ENCODE results near the gene DSP.

Gene DSP

DNA sequence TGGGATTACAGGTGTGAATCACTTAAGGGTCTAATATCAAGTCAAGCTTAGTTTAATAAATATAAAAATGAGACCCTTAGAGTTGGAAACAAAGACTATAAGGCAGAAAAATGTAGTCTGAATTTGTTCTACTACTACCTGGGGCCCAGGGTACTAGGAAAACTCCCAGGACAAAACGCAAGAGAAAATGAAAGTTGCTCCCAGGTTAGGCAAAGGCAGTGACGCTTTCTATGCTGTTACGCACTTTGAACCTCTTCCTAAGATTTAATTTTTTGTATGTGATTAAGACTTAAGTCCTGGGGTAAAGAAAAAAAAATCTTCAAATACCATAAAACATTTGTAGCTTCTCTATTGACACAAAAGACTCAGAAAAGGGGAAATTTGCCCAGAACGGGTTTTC lies 17.3 kb downstream of the DSP start:
- Mint-ChIP-seq H3K4me3 (no peak overlapping the region), H3K36me3 (no peaks in the 10 kb centered on the region), H3K9me3 (no peaks in the 10 kb centered on the region), H3K27ac (no peak overlapping the region), H3K27me3 (peaks cover 15% of the 10 kb centered on the region), H3K4me1 (no peaks in the 10 kb centered on the region)
- no peak for DNase-seq (ENCODE audit: low spot score in 2 of 2)
- ATAC-seq (ENCODE audit: low read depth), result no peak

DNA sequence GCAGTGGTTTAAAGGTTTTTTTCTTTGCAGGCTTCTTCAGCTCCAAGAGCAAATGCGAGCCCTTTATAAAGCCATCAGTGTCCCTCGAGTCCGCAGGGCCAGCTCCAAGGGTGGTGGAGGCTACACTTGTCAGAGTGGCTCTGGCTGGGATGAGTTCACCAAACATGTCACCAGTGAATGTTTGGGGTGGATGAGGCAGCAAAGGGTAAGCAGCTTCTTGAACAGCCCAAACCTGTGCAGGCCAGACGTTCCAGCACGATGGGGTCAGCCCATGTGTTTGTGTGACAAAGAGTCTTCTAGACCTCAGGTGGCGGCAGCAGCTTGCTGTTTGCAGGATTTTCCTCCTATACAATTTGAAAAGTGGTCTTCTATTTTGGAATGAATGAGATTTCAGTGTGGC lies 17.7 kb downstream of the DSP start:
- no peaks in the 10 kb centered on the region for H3K4me1 Mint-ChIP-seq
- peaks cover 13% of the 10 kb centered on the region for H3K27me3 Mint-ChIP-seq
- ATAC-seq (ENCODE audit: low read depth) (no peak), DNase-seq (ENCODE audit: low spot score in 2 of 2) (no peak)
- no peak overlapping the region for H3K27ac Mint-ChIP-seq
- no peaks in the 10 kb centered on the region for H3K36me3 Mint-ChIP-seq
- no peak overlapping the region for H3K4me3 Mint-ChIP-seq
- H3K9me3 Mint-ChIP-seq, result no peaks in the 10 kb centered on the region

DNA sequence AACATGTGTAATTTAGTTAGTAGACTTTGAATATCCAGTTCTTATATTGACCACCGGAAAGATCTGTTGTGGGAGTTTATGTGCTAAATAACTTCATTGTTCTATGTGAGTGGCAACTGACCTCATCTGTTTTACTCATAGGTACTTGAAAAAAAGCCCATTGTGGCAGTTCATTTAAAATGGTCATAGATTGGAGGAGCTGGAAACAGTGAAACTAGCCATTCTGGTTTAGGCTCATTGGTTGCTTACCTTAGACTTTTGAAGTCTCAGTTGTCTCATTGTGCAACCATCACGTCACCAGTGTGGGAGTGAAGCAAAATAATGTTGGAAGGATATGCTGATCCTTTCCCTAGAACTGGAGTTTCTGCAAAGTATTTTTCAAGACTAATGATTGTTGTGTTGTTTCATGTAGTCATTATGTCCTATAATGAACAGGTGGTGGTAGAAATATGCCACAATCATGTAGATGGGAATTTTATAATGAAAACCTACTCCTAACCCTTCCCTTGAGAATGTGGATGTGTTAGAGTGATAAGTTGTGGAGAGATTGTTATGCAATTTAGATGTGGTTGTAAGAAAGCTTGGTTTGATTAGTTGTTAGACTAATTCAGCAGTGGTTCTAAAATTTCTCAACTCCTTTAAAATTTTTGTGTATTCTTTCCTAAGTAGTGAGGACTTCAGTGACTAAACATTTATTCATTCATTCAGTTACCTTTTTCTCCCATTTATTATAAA lies 18.3 kb downstream of the DSP start:
- Mint-ChIP-seq H3K27me3 (peaks cover 13% of the 10 kb centered on the region), H3K4me1 (no peaks in the 10 kb centered on the region), H3K9me3 (no peaks in the 10 kb centered on the region), H3K36me3 (no peaks in the 10 kb centered on the region), H3K4me3 (no peak overlapping the region), H3K27ac (no peak overlapping the region)
- DNase-seq (ENCODE audit: low spot score in 2 of 2) (no peak), ATAC-seq (ENCODE audit: low read depth) (no peak)

DNA sequence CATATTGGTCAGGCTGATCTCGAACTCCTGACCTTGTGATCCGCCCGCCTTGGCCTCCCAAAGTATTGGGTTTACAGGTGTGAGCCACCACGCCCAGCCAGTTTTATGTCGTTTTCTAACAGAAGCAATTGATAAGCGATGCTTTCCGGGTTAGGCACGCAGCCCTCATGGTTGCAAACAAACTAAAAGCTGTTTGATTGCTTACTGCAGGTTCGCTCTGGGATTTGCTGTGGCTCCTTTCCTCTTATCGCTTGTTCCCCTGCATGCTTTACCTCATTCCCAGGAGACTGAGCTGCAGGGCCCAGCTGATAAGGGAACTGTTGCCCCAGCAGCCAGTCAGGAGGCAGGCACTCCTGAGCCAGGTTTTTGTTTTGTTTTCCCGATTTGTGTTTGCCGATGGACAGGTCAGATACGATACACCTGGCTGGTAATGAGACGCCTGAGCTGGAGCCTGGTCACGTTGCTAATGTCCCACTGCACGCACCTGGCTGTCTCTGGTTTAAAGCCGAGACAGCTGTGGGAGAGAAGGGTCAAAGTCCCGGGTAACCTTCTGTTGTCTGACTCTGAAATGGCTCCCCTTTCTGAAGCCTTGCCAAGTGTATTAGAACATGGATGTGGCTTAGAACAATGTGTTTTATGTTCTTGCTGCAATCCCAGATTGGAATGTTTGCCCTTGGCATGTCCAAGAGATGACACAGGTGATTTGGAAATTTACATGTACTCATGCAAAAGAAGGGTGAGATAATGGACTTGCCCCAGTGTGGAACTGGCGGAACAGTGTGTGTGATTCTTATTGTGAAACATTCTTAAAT lies 19.9 kb downstream of the DSP start:
- Mint-ChIP-seq H3K36me3 (no peaks in the 10 kb centered on the region), H3K9me3 (no peaks in the 10 kb centered on the region), H3K27ac (no peak overlapping the region), H3K4me3 (no peak overlapping the region), H3K27me3 (peaks cover 13% of the 10 kb centered on the region), H3K4me1 (no peaks in the 10 kb centered on the region)
- no peak for ATAC-seq (ENCODE audit: low read depth)
- no peak for DNase-seq (ENCODE audit: low spot score in 2 of 2)

DNA sequence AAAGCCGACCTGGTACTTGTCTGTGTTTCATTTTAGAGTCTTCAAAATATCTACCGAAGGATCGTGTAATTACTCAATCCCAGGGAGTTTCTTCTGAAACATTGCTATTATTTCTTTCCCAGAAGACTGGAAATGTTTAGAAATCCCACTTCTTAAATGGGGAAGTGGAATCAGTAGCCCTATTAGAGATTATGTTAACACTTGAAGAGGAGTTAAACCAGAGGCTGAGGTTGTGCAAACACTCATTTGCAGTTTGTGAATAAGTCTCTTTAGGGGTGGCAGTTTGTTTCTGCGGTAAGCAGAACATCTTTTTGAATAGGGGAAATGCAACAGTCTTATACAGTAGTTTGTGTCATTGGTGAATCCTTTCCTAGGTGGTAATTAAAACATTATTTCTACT lies 21.3 kb downstream of the DSP start:
- H3K4me3 Mint-ChIP-seq, result no peak overlapping the region
- ATAC-seq (ENCODE audit: low read depth), result no peak
- H3K27me3 Mint-ChIP-seq, result peaks cover 13% of the 10 kb centered on the region
- no peaks in the 10 kb centered on the region for H3K9me3 Mint-ChIP-seq
- no peak overlapping the region for H3K27ac Mint-ChIP-seq
- no peak for DNase-seq (ENCODE audit: low spot score in 2 of 2)
- no peaks in the 10 kb centered on the region for H3K36me3 Mint-ChIP-seq
- H3K4me1 Mint-ChIP-seq, result no peaks in the 10 kb centered on the region

DNA sequence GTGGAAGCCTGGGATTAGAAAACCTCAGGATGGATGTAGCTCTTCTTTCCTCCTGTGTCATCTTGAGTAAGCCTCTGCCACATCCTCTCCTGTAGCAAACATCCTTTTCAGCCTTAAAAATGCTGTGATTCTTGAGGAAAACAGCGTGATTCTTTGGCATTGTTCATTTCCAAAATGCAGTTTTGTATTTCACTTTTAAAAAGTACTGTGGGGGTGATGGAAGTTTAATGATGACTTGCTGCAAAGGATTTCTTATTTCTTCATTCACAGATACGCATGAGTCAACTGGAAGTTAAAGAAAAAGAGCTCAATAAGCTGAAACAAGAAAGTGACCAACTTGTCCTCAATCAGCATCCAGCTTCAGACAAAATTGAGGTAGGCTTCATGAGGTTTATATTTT lies 24.6 kb downstream of the DSP start:
- H3K9me3 Mint-ChIP-seq, result no peaks in the 10 kb centered on the region
- H3K27ac Mint-ChIP-seq, result no peak overlapping the region
- no peak for DNase-seq (ENCODE audit: low spot score in 2 of 2)
- no peaks in the 10 kb centered on the region for H3K36me3 Mint-ChIP-seq
- no peaks in the 10 kb centered on the region for H3K4me1 Mint-ChIP-seq
- peaks cover 14% of the 10 kb centered on the region for H3K27me3 Mint-ChIP-seq
- H3K4me3 Mint-ChIP-seq, result no peak overlapping the region
- no peak for ATAC-seq (ENCODE audit: low read depth)

DNA sequence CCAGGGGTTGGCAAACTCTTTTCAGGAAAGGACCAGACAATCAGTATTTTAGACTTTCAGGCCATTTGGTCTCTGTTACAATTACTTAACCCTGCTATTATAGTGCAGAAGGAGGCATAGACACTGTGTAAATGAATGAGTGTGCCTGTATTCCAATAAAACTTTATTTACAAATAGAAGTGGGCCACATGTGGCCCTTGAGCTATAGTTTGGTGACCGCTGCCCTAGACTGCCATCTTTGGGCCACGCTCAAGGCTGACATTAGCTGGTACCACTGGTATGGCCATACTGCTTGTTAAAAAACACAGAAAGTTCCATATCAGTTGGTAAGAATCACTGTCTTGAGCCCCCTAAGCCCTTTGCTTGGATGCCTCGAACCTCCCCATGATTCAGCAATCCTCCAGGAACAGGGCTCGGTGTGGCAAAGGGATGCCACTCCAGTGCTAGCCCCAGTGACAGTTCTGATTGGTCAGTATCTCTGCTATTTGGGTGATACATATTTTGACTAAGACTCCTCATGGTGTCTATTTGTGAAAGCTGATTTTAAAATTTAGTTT lies 25.2 kb downstream of the DSP start:
- no peak for DNase-seq (ENCODE audit: low spot score in 2 of 2)
- no peak for ATAC-seq (ENCODE audit: low read depth)
- no peaks in the 10 kb centered on the region for H3K4me1 Mint-ChIP-seq
- no peaks in the 10 kb centered on the region for H3K36me3 Mint-ChIP-seq
- H3K27ac Mint-ChIP-seq, result no peak overlapping the region
- H3K27me3 Mint-ChIP-seq, result peaks cover 11% of the 10 kb centered on the region
- no peaks in the 10 kb centered on the region for H3K9me3 Mint-ChIP-seq
- H3K4me3 Mint-ChIP-seq, result no peak overlapping the region

DNA sequence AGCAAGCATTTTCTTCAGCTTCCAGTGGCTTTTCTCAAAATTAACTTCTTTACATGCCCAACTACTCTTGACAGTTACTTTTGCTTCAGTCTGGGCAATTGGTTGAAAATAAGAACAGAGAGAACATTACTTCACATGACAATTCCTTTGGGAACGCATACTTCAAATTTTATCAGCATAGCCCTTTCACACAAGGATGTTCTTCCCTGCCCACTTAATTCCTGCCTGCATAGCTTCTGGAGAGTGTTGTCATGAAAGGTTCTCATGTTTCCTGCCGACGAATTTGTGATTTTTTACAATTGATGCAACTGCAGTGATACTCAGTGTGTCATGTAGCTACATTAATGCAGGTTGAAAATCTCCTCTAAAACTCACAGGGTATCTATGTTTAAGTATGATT lies 26.6 kb downstream of the DSP start:
- Mint-ChIP-seq H3K4me3 (no peak overlapping the region), H3K27ac (no peak overlapping the region), H3K4me1 (no peaks in the 10 kb centered on the region), H3K36me3 (no peaks in the 10 kb centered on the region), H3K27me3 (peaks cover 10% of the 10 kb centered on the region), H3K9me3 (no peaks in the 10 kb centered on the region)
- ATAC-seq (ENCODE audit: low read depth) (no peak), DNase-seq (ENCODE audit: low spot score in 2 of 2) (no peak)

DNA sequence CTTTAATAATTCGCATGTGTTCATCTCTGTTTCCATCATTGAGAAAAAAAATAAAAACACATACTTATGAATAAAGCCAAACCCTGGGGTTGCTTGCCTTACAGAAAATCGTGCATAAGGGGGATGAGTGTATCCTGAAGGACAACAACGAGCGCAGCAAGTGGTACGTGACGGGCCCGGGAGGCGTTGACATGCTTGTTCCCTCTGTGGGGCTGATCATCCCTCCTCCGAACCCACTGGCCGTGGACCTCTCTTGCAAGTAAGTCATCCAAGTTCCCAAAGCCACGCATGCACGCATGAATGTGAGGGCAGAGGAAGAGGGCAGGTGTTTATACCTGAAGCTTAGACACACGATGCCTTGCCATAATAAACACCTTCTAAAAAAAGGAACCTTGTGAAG lies 27.6 kb downstream of the DSP start:
- no peaks in the 10 kb centered on the region for H3K36me3 Mint-ChIP-seq
- H3K4me3 Mint-ChIP-seq, result no peak overlapping the region

DNA sequence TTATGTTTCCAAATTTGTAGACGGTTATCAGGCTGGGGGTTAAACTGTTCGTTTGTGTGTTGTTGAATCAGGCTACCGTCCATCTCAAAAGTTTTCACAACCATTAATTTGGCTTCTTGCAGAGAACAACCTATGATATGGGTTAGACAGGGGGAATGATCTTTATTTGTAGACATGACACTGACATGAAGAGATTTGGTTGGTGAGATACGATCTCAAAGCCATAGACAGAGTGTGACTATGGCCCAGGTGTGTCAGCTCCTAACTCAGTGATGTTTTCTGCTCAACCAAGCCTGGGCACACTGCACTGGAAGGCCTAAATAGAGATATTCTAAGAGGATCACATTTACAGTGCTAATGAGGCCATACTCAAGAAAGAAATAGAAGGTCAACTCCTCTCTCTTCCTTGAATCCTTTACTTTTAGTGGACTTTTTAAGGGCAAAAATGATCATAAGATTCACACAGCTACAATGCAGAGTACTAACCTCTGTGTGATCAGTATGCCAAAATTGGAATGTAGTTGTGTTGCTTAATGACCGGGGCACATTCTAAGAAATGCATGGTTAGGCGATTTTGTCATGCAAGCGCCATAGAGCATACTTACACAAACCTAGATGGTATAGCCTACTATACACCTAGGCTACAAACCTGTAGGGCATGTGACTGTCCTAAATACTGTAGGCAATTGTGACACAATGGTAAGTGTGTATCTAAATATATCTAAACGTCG lies 30.9 kb downstream of the DSP start:
- H3K4me1 Mint-ChIP-seq, result no peaks in the 10 kb centered on the region
- H3K9me3 Mint-ChIP-seq, result no peaks in the 10 kb centered on the region
- H3K27ac Mint-ChIP-seq, result no peak overlapping the region
- no peak for ATAC-seq (ENCODE audit: low read depth)
- H3K4me3 Mint-ChIP-seq, result no peak overlapping the region
- H3K27me3 Mint-ChIP-seq, result peaks cover 3% of the 10 kb centered on the region
- H3K36me3 Mint-ChIP-seq, result no peaks in the 10 kb centered on the region
- DNase-seq (ENCODE audit: low spot score in 2 of 2), result no peak

More for the DNA sequence above, 27.6 kb downstream of the DSP start:
- no peaks in the 10 kb centered on the region for H3K4me1 Mint-ChIP-seq
- no peaks in the 10 kb centered on the region for H3K9me3 Mint-ChIP-seq
- H3K27ac Mint-ChIP-seq, result no peak overlapping the region
- DNase-seq (ENCODE audit: low spot score in 2 of 2) (no peak), ATAC-seq (ENCODE audit: low read depth) (no peak)
- H3K27me3 Mint-ChIP-seq, result peaks cover 5% of the 10 kb centered on the region

DNA sequence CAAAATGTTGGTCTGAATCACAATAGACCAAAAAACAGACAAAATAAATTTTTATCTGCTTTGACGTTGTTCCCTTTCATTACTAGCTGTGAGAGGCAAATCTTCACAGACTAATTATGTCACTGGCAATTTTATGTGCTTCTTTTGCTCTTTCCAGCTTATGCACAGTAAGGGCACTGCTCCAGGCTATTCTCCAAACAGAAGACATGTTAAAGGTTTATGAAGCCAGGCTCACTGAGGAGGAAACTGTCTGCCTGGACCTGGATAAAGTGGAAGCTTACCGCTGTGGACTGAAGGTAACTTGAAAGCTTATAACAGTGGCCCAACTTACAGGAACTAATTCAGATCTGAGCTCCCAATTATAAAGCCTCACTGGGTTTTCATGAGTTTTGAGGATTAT lies 33.0 kb downstream of the DSP start:
- peaks cover 5% of the 10 kb centered on the region for H3K27me3 Mint-ChIP-seq

DNA sequence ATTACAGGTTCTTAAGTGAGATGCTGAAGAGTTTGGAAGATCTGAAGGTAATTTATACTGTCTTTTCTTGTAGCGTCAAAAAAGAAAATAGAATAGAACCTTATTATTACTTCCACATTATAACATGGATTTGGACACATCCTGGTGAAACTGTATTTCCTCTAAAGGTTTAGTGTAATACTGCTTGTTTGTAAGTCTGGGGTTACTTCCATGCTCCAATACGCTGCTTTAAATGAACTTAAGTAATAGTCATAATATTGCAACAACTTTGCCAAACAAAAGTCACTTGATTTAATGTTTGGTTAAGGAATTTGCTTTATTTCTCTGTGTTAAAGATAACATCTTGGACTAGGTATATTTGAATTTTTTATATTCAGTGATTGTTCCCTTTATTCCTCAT lies 37.0 kb downstream of the DSP start:
- DNase-seq (ENCODE audit: low spot score in 2 of 2) (no peak), ATAC-seq (ENCODE audit: low read depth) (no peak)
- Mint-ChIP-seq H3K27me3 (peaks cover 2% of the 10 kb centered on the region), H3K27ac (no peak overlapping the region), H3K9me3 (no peaks in the 10 kb centered on the region), H3K4me3 (no peak overlapping the region), H3K4me1 (no peaks in the 10 kb centered on the region), H3K36me3 (peaks cover 2% of the 10 kb centered on the region)

More for the DNA sequence above, 33.0 kb downstream of the DSP start:
- no peaks in the 10 kb centered on the region for H3K9me3 Mint-ChIP-seq
- no peak overlapping the region for H3K4me3 Mint-ChIP-seq
- ATAC-seq (ENCODE audit: low read depth) (no peak), DNase-seq (ENCODE audit: low spot score in 2 of 2) (no peak)
- H3K27ac Mint-ChIP-seq, result no peak overlapping the region
- H3K36me3 Mint-ChIP-seq, result no peaks in the 10 kb centered on the region
- no peaks in the 10 kb centered on the region for H3K4me1 Mint-ChIP-seq

DNA sequence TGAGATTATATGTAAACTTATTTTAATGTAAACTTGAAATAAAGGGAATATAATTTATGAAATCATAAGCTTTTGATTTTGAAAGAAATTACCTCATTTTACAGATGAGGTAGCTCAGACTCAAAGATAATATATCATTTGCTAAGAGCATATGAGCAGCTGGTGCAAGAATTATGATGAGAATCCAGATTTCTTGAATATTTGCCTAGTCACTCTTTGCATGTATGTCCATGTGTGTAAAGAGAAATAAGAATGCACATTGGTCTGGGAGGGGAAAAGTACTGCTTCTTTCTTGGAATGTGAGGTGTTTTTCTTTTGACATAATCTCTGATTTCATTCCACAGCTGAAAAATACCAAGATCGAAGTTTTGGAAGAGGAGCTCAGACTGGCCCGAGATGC lies 37.5 kb downstream of the DSP start:
- DNase-seq (ENCODE audit: low spot score in 2 of 2), result no peak
- Mint-ChIP-seq H3K4me1 (no peaks in the 10 kb centered on the region), H3K27me3 (peaks cover 2% of the 10 kb centered on the region), H3K36me3 (peaks cover 2% of the 10 kb centered on the region), H3K9me3 (no peaks in the 10 kb centered on the region), H3K27ac (no peak overlapping the region), H3K4me3 (no peak overlapping the region)
- no peak for ATAC-seq (ENCODE audit: low read depth)

DNA sequence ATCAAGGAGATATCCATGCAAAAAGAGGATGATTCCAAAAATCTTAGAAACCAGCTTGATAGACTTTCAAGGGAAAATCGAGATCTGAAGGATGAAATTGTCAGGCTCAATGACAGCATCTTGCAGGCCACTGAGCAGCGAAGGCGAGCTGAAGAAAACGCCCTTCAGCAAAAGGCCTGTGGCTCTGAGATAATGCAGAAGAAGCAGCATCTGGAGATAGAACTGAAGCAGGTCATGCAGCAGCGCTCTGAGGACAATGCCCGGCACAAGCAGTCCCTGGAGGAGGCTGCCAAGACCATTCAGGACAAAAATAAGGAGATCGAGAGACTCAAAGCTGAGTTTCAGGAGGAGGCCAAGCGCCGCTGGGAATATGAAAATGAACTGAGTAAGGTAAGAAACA lies 38.4 kb downstream of the DSP start:
- H3K4me1 Mint-ChIP-seq, result no peaks in the 10 kb centered on the region
- no peak overlapping the region for H3K4me3 Mint-ChIP-seq
- no peak for ATAC-seq (ENCODE audit: low read depth)
- no peaks in the 10 kb centered on the region for H3K9me3 Mint-ChIP-seq
- peaks cover 2% of the 10 kb centered on the region for H3K36me3 Mint-ChIP-seq
- no peak overlapping the region for H3K27ac Mint-ChIP-seq
- H3K27me3 Mint-ChIP-seq, result peaks cover 2% of the 10 kb centered on the region
- no peak for DNase-seq (ENCODE audit: low spot score in 2 of 2)

Data from memory B cell (primary cell).